ENCODE results near the gene MACROD1. TPM values are rescaled to one million over a fixed set of nuclear protein-coding genes. Genes with fewer than 3 reads are reported as not detected.

The MACROD1 gene
- total and polyA plus RNA-seq, 10 of the 15 experiments (the other 5 are each of a cell fraction or from before 2014, with no cell fraction given) = 1.2 to 22.7 (median 11.3) TPM; not detected in 1

- TF ChIP-seq SKIL (IDR thresholded peaks at IDR 0.05; ENCODE audit: low read depth, poor library complexity, severe bottlenecking) = no peak
- no peak for TF ChIP-seq MEF2B (IDR thresholded peaks at IDR 0.05; ENCODE audit: partially characterized antibody, poor library complexity, severe bottlenecking)
- no peak for TF ChIP-seq CEBPZ (IDR thresholded peaks at IDR 0.05; ENCODE audit: low read depth, low read length)
These were observed 93.5 kb downstream of the MACROD1 start (continued) for GRCh38 chr11:64072403-64072802.

GRCh38 chr11:64071849-64072248 is 94.1 kb downstream of the MACROD1 start:
- no TSS peak for BruUV-seq (replicated peaks)
- ChIA-PET POLR2A (no interaction called here), RAD21 (ENCODE audit: unreplicated experiment) (no interaction called here), CTCF (interaction anchor here (0.8 kb wide), 1 partner anchor 76 kb away, joined by 3 read pairs; no protein-coding TSS in a partner anchor), SMC1A (ENCODE audit: uncharacterized antibody, unreplicated experiment) (no interaction called here)
- Histone ChIP-seq H3K9me3 (replicated peaks; ENCODE audit: control insufficient read depth, insufficient read depth, low read length) (no peaks in the 10 kb centered on the region), H3K36me3 (ENCODE audit: control insufficient read depth in 2 of 2, insufficient read depth in 2 of 2, low read length in 1 of 2) (no peaks in the 10 kb centered on the region), H3K4me1 (ENCODE audit: control insufficient read depth, insufficient read depth, low read length) (no peaks in the 10 kb centered on the region), H3K4me3 (no peak overlapping the region), H4K20me1 (ENCODE audit: control insufficient read depth, insufficient read depth) (no peaks in the 10 kb centered on the region), H3K79me2 (ENCODE audit: control insufficient read depth, insufficient read depth, low read length) (no peaks in the 10 kb centered on the region), H3K27me3 (replicated peaks in 1 of 2; ENCODE audit: control insufficient read depth in 2 of 2, insufficient read depth in 2 of 2, low read length in 1 of 2) (no peaks in the 10 kb centered on the region), H3K9ac (ENCODE audit: control insufficient read depth, insufficient read depth, low read length) (no peak overlapping the region), H2AFZ (ENCODE audit: control insufficient read depth, low read depth, low read length) (no peak overlapping the region), H3K4me2 (ENCODE audit: control insufficient read depth, insufficient read depth) (no peak overlapping the region), H3K27ac (ENCODE audit: control insufficient read depth, insufficient read depth) (no peak overlapping the region)
- in situ Hi-C loops (cut with MboI) = no loop called here
- intact Hi-C loops (cut with micrococcal nuclease; ENCODE audit: unreplicated experiment) = no loop called here
- ATAC-seq = no peak
- 59% methylated on average over 20 of the region's 20 CpGs for WGBS (ENCODE audit: insufficient coverage, insufficient replicate concordance, low lambda C conversion rate, missing lambda C conversion rate)
- no peak for FAIRE-seq
- DNase-seq (ENCODE audit: low read depth, low spot score) = no peak
- no peak for TF ChIP-seq IRF5 (IDR thresholded peaks at IDR 0.05; ENCODE audit: borderline replicate concordance)
- no peak for TF ChIP-seq TCF7 (IDR thresholded peaks at IDR 0.05; ENCODE audit: borderline replicate concordance)
- no peak for TF ChIP-seq TAF1 (IDR thresholded peaks at IDR 0.05; ENCODE audit: borderline replicate concordance, low read depth, low read length)
- TF ChIP-seq SUPT20H (IDR thresholded peaks at IDR 0.05; ENCODE audit: borderline replicate concordance, control insufficient read depth, low read depth, low read length) = no peak
- no peak for TF ChIP-seq MTA3 (IDR thresholded peaks at IDR 0.05; ENCODE audit: borderline replicate concordance, low read length)
- TF ChIP-seq IRF4 (IDR thresholded peaks at IDR 0.05; ENCODE audit: low read depth, low read length) = no peak
- no peak for TF ChIP-seq SIX5 (IDR thresholded peaks at IDR 0.05; ENCODE audit: low read depth, low read length, severe bottlenecking)
- TF ChIP-seq RAD51 (IDR thresholded peaks at IDR 0.05) = no peak
- TF ChIP-seq ATF3 (IDR thresholded peaks at IDR 0.05; ENCODE audit: borderline replicate concordance, extremely low read depth, low read depth, low read length) = no peak
- TF ChIP-seq USF1 (IDR thresholded peaks at IDR 0.05; ENCODE audit: borderline replicate concordance, extremely low read length, insufficient read depth, low read depth, low read length) = no peak
- no peak for TF ChIP-seq ATF7 (IDR thresholded peaks at IDR 0.05; ENCODE audit: low read depth)
- no peak for TF ChIP-seq NBN (IDR thresholded peaks at IDR 0.05)

Data from GM12878 (cell line).